ENCODE results near the gene LCE1F. TPM values are rescaled to one million over a fixed set of nuclear protein-coding genes. Genes with fewer than 3 reads are reported as not detected.

The LCE1F gene
- total RNA-seq, 1 experiment from 2014 or later = not detected

DNA sequence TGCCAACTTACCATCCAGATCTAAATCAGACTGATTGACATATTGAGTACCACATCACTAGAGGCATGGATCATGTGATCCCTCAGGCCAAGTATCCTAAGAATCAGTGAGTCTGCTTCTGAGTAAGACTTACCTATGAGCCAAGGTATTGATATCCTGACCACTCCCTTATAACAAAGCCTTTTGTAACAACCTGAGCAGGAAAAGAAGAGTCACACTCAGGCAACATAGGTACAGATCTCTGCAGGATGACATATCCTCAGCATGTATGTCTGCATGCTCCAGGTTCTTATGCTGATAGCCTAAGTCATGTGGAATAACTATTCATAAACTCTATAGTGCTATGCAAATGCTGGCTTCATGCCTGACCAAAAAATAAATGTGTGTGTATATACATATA is 50.0 kb downstream of the LCE1F start:
- Histone ChIP-seq H3K4me1 (ENCODE audit: control insufficient read depth in 1 of 2, insufficient read depth in 2 of 2, low read length in 2 of 2) (no peaks in the 10 kb centered on the region), H3K9ac (ENCODE audit: low read length) (no peak overlapping the region), H4K20me1 (ENCODE audit: insufficient read depth) (no peaks in the 10 kb centered on the region), H3K9me3 (ENCODE audit: control insufficient read depth in 1 of 2, insufficient read depth in 1 of 2, low read depth in 1 of 2, low read length in 2 of 2) (no peaks in the 10 kb centered on the region), H2AFZ (ENCODE audit: low read depth, low read length, poor library complexity, severe bottlenecking) (no peak overlapping the region), H3K36me3 (ENCODE audit: control insufficient read depth in 1 of 2, insufficient read depth in 2 of 2, low read length in 2 of 2) (no peaks in the 10 kb centered on the region), H3K27ac (ENCODE audit: low read depth, low read length) (no peak overlapping the region), H3K4me2 (ENCODE audit: low read length) (no peak overlapping the region), H3K4me3 (replicated peaks in 1 of 2; ENCODE audit: low read depth in 1 of 2, low read length in 2 of 2) (no peak overlapping the region), H3K9me2 (ENCODE audit: insufficient read depth) (no peaks in the 10 kb centered on the region), H3K79me2 (ENCODE audit: insufficient read depth, low read length) (no peaks in the 10 kb centered on the region), H3K27me3 (ENCODE audit: insufficient read depth, low read length) (peaks cover 34% of the 10 kb centered on the region)
- no TSS peak for BruUV-seq (replicated peaks)
- intact Hi-C loops (cut with micrococcal nuclease) = no loop called here
- TF ChIP-seq EZH2phosphoT487 (IDR thresholded peaks at IDR 0.05; ENCODE audit: borderline replicate concordance) = no peak
- TF ChIP-seq ELF1 (IDR thresholded peaks at IDR 0.05; ENCODE audit: borderline replicate concordance, low read depth) = no peak
- no peak for TF ChIP-seq SIN3A (IDR thresholded peaks at IDR 0.05; ENCODE audit: low read depth)
- TF ChIP-seq, protein P1, sequence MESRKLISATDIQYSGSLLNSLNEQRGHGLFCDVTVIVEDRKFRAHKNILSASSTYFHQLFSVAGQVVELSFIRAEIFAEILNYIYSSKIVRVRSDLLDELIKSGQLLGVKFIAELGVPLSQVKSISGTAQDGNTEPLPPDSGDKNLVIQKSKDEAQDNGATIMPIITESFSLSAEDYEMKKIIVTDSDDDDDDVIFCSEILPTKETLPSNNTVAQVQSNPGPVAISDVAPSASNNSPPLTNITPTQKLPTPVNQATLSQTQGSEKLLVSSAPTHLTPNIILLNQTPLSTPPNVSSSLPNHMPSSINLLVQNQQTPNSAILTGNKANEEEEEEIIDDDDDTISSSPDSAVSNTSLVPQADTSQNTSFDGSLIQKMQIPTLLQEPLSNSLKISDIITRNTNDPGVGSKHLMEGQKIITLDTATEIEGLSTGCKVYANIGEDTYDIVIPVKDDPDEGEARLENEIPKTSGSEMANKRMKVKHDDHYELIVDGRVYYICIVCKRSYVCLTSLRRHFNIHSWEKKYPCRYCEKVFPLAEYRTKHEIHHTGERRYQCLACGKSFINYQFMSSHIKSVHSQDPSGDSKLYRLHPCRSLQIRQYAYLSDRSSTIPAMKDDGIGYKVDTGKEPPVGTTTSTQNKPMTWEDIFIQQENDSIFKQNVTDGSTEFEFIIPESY (IDR thresholded peaks at IDR 0.05; ENCODE audit: extremely low read depth, insufficient replicate concordance, low read length) = no peak
- TF ChIP-seq SRF (IDR thresholded peaks at IDR 0.05; ENCODE audit: low read depth) = no peak
- no peak for TF ChIP-seq EGR1 (IDR thresholded peaks at IDR 0.05; ENCODE audit: low read depth)
- TF ChIP-seq FOSL1 (IDR thresholded peaks at IDR 0.05; ENCODE audit: low read depth) = no peak
- TF ChIP-seq, protein P2, sequence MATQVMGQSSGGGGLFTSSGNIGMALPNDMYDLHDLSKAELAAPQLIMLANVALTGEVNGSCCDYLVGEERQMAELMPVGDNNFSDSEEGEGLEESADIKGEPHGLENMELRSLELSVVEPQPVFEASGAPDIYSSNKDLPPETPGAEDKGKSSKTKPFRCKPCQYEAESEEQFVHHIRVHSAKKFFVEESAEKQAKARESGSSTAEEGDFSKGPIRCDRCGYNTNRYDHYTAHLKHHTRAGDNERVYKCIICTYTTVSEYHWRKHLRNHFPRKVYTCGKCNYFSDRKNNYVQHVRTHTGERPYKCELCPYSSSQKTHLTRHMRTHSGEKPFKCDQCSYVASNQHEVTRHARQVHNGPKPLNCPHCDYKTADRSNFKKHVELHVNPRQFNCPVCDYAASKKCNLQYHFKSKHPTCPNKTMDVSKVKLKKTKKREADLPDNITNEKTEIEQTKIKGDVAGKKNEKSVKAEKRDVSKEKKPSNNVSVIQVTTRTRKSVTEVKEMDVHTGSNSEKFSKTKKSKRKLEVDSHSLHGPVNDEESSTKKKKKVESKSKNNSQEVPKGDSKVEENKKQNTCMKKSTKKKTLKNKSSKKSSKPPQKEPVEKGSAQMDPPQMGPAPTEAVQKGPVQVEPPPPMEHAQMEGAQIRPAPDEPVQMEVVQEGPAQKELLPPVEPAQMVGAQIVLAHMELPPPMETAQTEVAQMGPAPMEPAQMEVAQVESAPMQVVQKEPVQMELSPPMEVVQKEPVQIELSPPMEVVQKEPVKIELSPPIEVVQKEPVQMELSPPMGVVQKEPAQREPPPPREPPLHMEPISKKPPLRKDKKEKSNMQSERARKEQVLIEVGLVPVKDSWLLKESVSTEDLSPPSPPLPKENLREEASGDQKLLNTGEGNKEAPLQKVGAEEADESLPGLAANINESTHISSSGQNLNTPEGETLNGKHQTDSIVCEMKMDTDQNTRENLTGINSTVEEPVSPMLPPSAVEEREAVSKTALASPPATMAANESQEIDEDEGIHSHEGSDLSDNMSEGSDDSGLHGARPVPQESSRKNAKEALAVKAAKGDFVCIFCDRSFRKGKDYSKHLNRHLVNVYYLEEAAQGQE (IDR thresholded peaks at IDR 0.05; ENCODE audit: low read depth) = no peak
- no peak for TF ChIP-seq ZNF274 (IDR thresholded peaks at IDR 0.05; ENCODE audit: low read depth, low read length)
- TF ChIP-seq, protein P3, sequence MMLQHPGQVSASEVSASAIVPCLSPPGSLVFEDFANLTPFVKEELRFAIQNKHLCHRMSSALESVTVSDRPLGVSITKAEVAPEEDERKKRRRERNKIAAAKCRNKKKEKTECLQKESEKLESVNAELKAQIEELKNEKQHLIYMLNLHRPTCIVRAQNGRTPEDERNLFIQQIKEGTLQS (IDR thresholded peaks at IDR 0.05) = no peak
- TF ChIP-seq, protein P4, sequence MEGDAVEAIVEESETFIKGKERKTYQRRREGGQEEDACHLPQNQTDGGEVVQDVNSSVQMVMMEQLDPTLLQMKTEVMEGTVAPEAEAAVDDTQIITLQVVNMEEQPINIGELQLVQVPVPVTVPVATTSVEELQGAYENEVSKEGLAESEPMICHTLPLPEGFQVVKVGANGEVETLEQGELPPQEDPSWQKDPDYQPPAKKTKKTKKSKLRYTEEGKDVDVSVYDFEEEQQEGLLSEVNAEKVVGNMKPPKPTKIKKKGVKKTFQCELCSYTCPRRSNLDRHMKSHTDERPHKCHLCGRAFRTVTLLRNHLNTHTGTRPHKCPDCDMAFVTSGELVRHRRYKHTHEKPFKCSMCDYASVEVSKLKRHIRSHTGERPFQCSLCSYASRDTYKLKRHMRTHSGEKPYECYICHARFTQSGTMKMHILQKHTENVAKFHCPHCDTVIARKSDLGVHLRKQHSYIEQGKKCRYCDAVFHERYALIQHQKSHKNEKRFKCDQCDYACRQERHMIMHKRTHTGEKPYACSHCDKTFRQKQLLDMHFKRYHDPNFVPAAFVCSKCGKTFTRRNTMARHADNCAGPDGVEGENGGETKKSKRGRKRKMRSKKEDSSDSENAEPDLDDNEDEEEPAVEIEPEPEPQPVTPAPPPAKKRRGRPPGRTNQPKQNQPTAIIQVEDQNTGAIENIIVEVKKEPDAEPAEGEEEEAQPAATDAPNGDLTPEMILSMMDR (IDR thresholded peaks at IDR 0.05 in 2 of 3, conservative IDR thresholded peaks at IDR 0.05 in 1 of 3; ENCODE audit: borderline replicate concordance in 1 of 3, insufficient read depth in 1 of 3, low read depth in 2 of 3, low read length in 2 of 3) = no peak
- no peak for TF ChIP-seq EZH2 (IDR thresholded peaks at IDR 0.05)
- RAD21 ChIA-PET (ENCODE audit: low non-redundant PET in 1 of 2, low total read pairs in 2 of 2, uncharacterized antibody in 2 of 2, unreplicated experiment in 2 of 2) = no interaction called here
- CTCF ChIA-PET = no interaction called here
- ATAC-seq = no peak
- no peak for DNase-seq (ENCODE audit: low read depth, low spot score)
- POLR2A ChIA-PET = no interaction called here
